PC-9 (cell line): Measurements from ENCODE around the gene HBEGF. TPM values are rescaled to one million over a fixed set of nuclear protein-coding genes. Genes with fewer than 3 reads are reported as not detected.

Experiments
- BruUV-seq: library from RNA; stranded (reverse); fragments of 400-500 nt; replicated peaks from 2 replicates; lab custom pipeline; 2021; lab: Mats Ljungman, UMichigan
- CTCF ChIA-PET: fragments of 300-600 bp; sonication (Branson Sonifier 250); formaldehyde crosslinking; loops from one replicate; lab custom pipeline; 2022; ENCODE audit warnings: antibody characterized with exemption; lab: Charles Lee
- POLR2A ChIA-PET: fragments of 300-600 bp; sonication (Branson Sonifier 250); formaldehyde crosslinking; loops from one replicate; lab custom pipeline; 2022; ENCODE audit warnings: antibody characterized with exemption; ENCODE audit not compliant: unreplicated experiment; lab: Charles Lee
- DNase-seq, 2 experiments: peaks; one replicate each; pipeline versions ENCODE4 v3.0.0 to v3.0.0-alpha.2; 2015 to 2022; ENCODE audit warnings: mixed read lengths in 1 of 2
- H2AFZ ChIP-seq: fragments of 200-600 bp; sonication (generic); 2 replicates; pipeline ENCODE4 v1.8.1; 2017; ENCODE audit warnings: antibody characterized with exemption
- H3F3A ChIP-seq: fragments of 200-600 bp; sonication (generic); 2 replicates; pipeline ENCODE4 v1.8.1; 2017; ENCODE audit warnings: antibody characterized with exemption, mild to moderate bottlenecking, low read depth; ENCODE audit not compliant: insufficient read depth
- H3K27ac ChIP-seq: fragments of 200-600 bp; sonication (generic); 2 replicates; pipeline ENCODE4 v1.6.1; 2016; ENCODE audit warnings: mixed run types
- H3K27me3 ChIP-seq: fragments of 200-600 bp; sonication (generic); 2 replicates; pipeline ENCODE4 v1.6.1; 2016; ENCODE audit warnings: low read depth, mixed run types; ENCODE audit not compliant: insufficient read depth
- H3K36me3 ChIP-seq: fragments of 200-600 bp; sonication (generic); 2 replicates; pipeline ENCODE4 v1.6.1; 2016; ENCODE audit warnings: low read depth, mixed run types
- H3K4me1 ChIP-seq: fragments of 200-600 bp; sonication (generic); replicated peaks from 2 replicates; pipeline ENCODE4 v1.6.1; 2016; ENCODE audit warnings: mixed run types; ENCODE audit not compliant: insufficient read depth
- H3K4me2 ChIP-seq: fragments of 200-600 bp; sonication (generic); 2 replicates; pipeline ENCODE4 v1.6.1; 2017; ENCODE audit warnings: mixed run types
- H3K4me3 ChIP-seq: fragments of 200-600 bp; sonication (generic); 2 replicates; pipeline ENCODE4 v1.6.1; 2016; ENCODE audit warnings: mixed run types
- H3K79me2 ChIP-seq: fragments of 200-600 bp; sonication (generic); 2 replicates; pipeline ENCODE4 v1.6.1; 2017; ENCODE audit warnings: low read depth, mixed run types
- H3K9me2 ChIP-seq: fragments of 200-600 bp; sonication (generic); 2 replicates; pipeline ENCODE4 v1.8.1; 2017; ENCODE audit warnings: mild to moderate bottlenecking; ENCODE audit not compliant: insufficient read depth
- H3K9me3 ChIP-seq: fragments of 200-600 bp; sonication (generic); 2 replicates; pipeline ENCODE4 v1.8.1; 2016; ENCODE audit warnings: low read depth; ENCODE audit not compliant: insufficient read depth
- H4K20me1 ChIP-seq: fragments of 200-600 bp; sonication (generic); 2 replicates; pipeline ENCODE4 v1.8.1; 2017; ENCODE audit not compliant: insufficient read depth
- EZH2 ChIP-seq: fragments of 200-600 bp; sonication (generic); IDR thresholded peaks from 2 replicates; pipeline ENCODE4 v1.8.0; 2017; ENCODE audit warnings: antibody characterized with exemption, low read depth
- intact Hi-C: fragments of 100-400 bp; cut with micrococcal nuclease; formaldehyde crosslinking; loops from one replicate; pipeline ENCODE4 v1.10.0; 2022; ENCODE audit not compliant: unreplicated experiment
- total RNA-seq: library from RNA; stranded (reverse); gene quantifications from 2 replicates; pipeline ENCODE4 v1.2.3, GENCODE V29; 2021
- TF ChIP-seq, protein P1 (sequence below): fragments of 200-600 bp; sonication (generic); conservative IDR thresholded peaks from 2 replicates; pipeline ENCODE4 v1.6.1; 2017; ENCODE audit warnings: mixed run types, antibody characterized with exemption, mild to moderate bottlenecking, moderate library complexity

The HBEGF gene
- total RNA-seq, 1 experiment from 2014 or later, result 9.0 TPM

GRCh38 chr5:140305471-140305870 lies 40.9 kb downstream of the HBEGF start:
- Histone ChIP-seq H3K9me2 (no peaks in the 10 kb centered on the region), H2AFZ (no peak overlapping the region), H3F3A (peaks cover 18% of the 10 kb centered on the region), H3K27ac (no peak overlapping the region), H3K4me1 (peaks cover 34% of the 10 kb centered on the region), H3K79me2 (peaks cover 24% of the 10 kb centered on the region), H3K4me2 (no peak overlapping the region), H4K20me1 (no peaks in the 10 kb centered on the region), H3K36me3 (peaks cover 2% of the 10 kb centered on the region; the same call in 1 of the 2 replicates), H3K9me3 (no peaks in the 10 kb centered on the region), H3K27me3 (no peaks in the 10 kb centered on the region), H3K4me3 (no peak overlapping the region)
- CTCF ChIA-PET, result interaction anchor here (0.6 kb wide), 1 partner anchor 342 kb away, joined by 3 read pairs; the partner anchor contains the start of gene IK
- no peak for DNase-seq
- POLR2A ChIA-PET, result no interaction called here
- intact Hi-C loops, result no loop called here
- no TSS peak for BruUV-seq
- TF ChIP-seq EZH2, result no peak
- TF ChIP-seq, protein P1, sequence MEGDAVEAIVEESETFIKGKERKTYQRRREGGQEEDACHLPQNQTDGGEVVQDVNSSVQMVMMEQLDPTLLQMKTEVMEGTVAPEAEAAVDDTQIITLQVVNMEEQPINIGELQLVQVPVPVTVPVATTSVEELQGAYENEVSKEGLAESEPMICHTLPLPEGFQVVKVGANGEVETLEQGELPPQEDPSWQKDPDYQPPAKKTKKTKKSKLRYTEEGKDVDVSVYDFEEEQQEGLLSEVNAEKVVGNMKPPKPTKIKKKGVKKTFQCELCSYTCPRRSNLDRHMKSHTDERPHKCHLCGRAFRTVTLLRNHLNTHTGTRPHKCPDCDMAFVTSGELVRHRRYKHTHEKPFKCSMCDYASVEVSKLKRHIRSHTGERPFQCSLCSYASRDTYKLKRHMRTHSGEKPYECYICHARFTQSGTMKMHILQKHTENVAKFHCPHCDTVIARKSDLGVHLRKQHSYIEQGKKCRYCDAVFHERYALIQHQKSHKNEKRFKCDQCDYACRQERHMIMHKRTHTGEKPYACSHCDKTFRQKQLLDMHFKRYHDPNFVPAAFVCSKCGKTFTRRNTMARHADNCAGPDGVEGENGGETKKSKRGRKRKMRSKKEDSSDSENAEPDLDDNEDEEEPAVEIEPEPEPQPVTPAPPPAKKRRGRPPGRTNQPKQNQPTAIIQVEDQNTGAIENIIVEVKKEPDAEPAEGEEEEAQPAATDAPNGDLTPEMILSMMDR, result no peak

GRCh38 chr5:140303966-140304365 lies 42.4 kb downstream of the HBEGF start:
- BruUV-seq, result no TSS peak
- peaks cover 26% of the 10 kb centered on the region for H3K4me1 ChIP-seq
- no peak overlapping the region for H3K4me3 ChIP-seq
- H2AFZ ChIP-seq, result no peak overlapping the region
- H3K79me2 ChIP-seq, result peaks cover 38% of the 10 kb centered on the region
- CTCF ChIA-PET, result interaction anchor here (0.7 to 1.0 kb wide), 2 partner anchors 42 to 1921 kb away, joined by 3 to 10 read pairs; partner anchors contain the start of gene HBEGF
- no peak for DNase-seq
- no peaks in the 10 kb centered on the region for H3K27me3 ChIP-seq
- TF ChIP-seq, protein P1, result no peak
- TF ChIP-seq EZH2, result no peak
- H3K4me2 ChIP-seq, result no peak overlapping the region
- H3K9me2 ChIP-seq, result no peaks in the 10 kb centered on the region
- POLR2A ChIA-PET, result interaction anchor here (0.6 kb wide), 1 partner anchor 23 kb away, joined by 7 read pairs; no protein-coding TSS in a partner anchor
- no peaks in the 10 kb centered on the region for H4K20me1 ChIP-seq
- H3K27ac ChIP-seq, result peak overlapping the region; percentile 89; the same call in 1 of the 2 replicates
- H3F3A ChIP-seq, result peaks cover 20% of the 10 kb centered on the region
- H3K36me3 ChIP-seq, result peaks cover 10% of the 10 kb centered on the region
- intact Hi-C loops, result loop anchor here (2.0 to 5.0 kb wide), 3 partner anchors 19 to 43 kb away; partner anchors contain the start of gene HBEGF
- H3K9me3 ChIP-seq, result no peaks in the 10 kb centered on the region

GRCh38 chr5:140302786-140303639 lies 43.4 kb downstream of the HBEGF start, which contains the start of gene PFDN1:
Gene PFDN1 (minus strand): TSS chr5:140303101. CDS start chr5:140303073, 28 bp downstream.
- peak within 1 kb of the TSS; percentile 91 for H3K4me2 ChIP-seq
- H3K4me3 ChIP-seq, result peak within 1 kb of the TSS; percentile 95
- peak; percentile 89 to 90 for DNase-seq
- H3K4me1 ChIP-seq, result peaks cover 36% of the 10 kb centered on the region
- no peaks in the 10 kb centered on the region for H4K20me1 ChIP-seq
- peak within 1 kb of the TSS; percentile 93 for H2AFZ ChIP-seq
- H3K27ac ChIP-seq, result peak within 1 kb of the TSS; percentile 89
- POLR2A ChIA-PET, result interaction anchor here (0.5 to 0.7 kb wide), 6 partner anchors 24 to 713 kb away, joined by 3 to 7 read pairs (median 4); no protein-coding TSS in a partner anchor
- H3K36me3 ChIP-seq, result peaks cover 19% of the 10 kb centered on the region
- H3K9me3 ChIP-seq, result no peaks in the 10 kb centered on the region
- H3K9me2 ChIP-seq, result no peaks in the 10 kb centered on the region
- BruUV-seq, result no TSS peak
- H3K79me2 ChIP-seq, result peaks cover 46% of the 10 kb centered on the region
- CTCF ChIA-PET, result interaction anchor here (1.0 kb wide), 1 partner anchor 43 kb away, joined by 3 read pairs; the partner anchor contains the start of gene HBEGF
- H3F3A ChIP-seq, result peaks cover 23% of the 10 kb centered on the region
- no peaks in the 10 kb centered on the region for H3K27me3 ChIP-seq
- TF ChIP-seq, protein P1, result no peak
- TF ChIP-seq EZH2, result no peak
- intact Hi-C loops, result loop anchor here (2.0 to 5.0 kb wide), 3 partner anchors 20 to 44 kb away; partner anchors contain the start of gene HBEGF
